ENCODE measurements around the gene CHKA. TPM values are rescaled to one million over a fixed set of nuclear protein-coding genes. Genes with fewer than 3 reads are reported as not detected.

Gene CHKA
- total and polyA plus RNA-seq, 2 donors (not counting 3 experiments of a cell fraction or from before 2014, with no cell fraction given) = 21.4 to 25.1 TPM

- FAIRE-seq = no peak
- peaks cover 7% of the 10 kb centered on the region for H3K4me1 ChIP-seq (ENCODE audit: control insufficient read depth, extremely low read depth, insufficient read depth, low read length)
- H4K20me1 ChIP-seq (replicated peaks; ENCODE audit: control insufficient read depth, extremely low read depth, insufficient read depth, low read length) = no peaks in the 10 kb centered on the region
- no peak overlapping the region for H3K9ac ChIP-seq (replicated peaks; ENCODE audit: extremely low read depth, insufficient read depth, low read length)
- CTCF ChIA-PET = no interaction called here
- no peak for TF ChIP-seq MYC (IDR thresholded peaks at IDR 0.05; ENCODE audit: low read depth, low read length)
- no peak for TF ChIP-seq CTCF (IDR thresholded peaks at IDR 0.05; ENCODE audit: extremely low read depth in 1 of 2, insufficient read depth in 1 of 2, low read depth in 1 of 2, low read length in 2 of 2)
- no peak for TF ChIP-seq POLR2AphosphoS5 (IDR thresholded peaks at IDR 0.05; ENCODE audit: insufficient read depth, low read depth, low read length)
- TF ChIP-seq FOS (IDR thresholded peaks at IDR 0.05; ENCODE audit: borderline replicate concordance, insufficient read depth, low read length) = no peak
- TF ChIP-seq MAX (IDR thresholded peaks at IDR 0.05; ENCODE audit: insufficient read depth, insufficient read length) = no peak
- TF ChIP-seq GATA2 (IDR thresholded peaks at IDR 0.05; ENCODE audit: insufficient read depth, insufficient read length, low read depth, low read length) = no peak
- no peak for TF ChIP-seq JUN (IDR thresholded peaks at IDR 0.05; ENCODE audit: borderline replicate concordance, insufficient read depth, insufficient read length, low read depth)
- no peak for TF ChIP-seq EZH2 (IDR thresholded peaks at IDR 0.05; ENCODE audit: borderline replicate concordance, low read depth, low read length, severe bottlenecking)
- TF ChIP-seq POLR2A (IDR thresholded peaks at IDR 0.05; ENCODE audit: low read depth, low read length) = no peak
- H2AFZ ChIP-seq (ENCODE audit: low read depth, low read length) = no peak overlapping the region
- dilution Hi-C loops (cut with MboI; ENCODE audit: extremely low pct_ligation_motif_present, low sequenced_read_pairs) = no loop called here
- H3K4me3 ChIP-seq (replicated peaks in 1 of 3; ENCODE audit: insufficient read depth in 1 of 3, low read depth in 1 of 3, low read length in 3 of 3) = no peak overlapping the region
- no peak overlapping the region for H3K4me2 ChIP-seq (ENCODE audit: insufficient read depth, low read length)
- intact Hi-C loops (cut with micrococcal nuclease) = no loop called here
- H3K9me3 ChIP-seq (replicated peaks; ENCODE audit: control insufficient read depth, insufficient read depth, low read length) = no peaks in the 10 kb centered on the region
- no peaks in the 10 kb centered on the region for H3K9me1 ChIP-seq (replicated peaks; ENCODE audit: control insufficient read depth, extremely low read depth, insufficient read depth, low read length)
- no TSS peak for BruUV-seq (replicated peaks)
- H3K36me3 ChIP-seq (ENCODE audit: control insufficient read depth in 2 of 2, extremely low read depth in 1 of 2, insufficient read depth in 2 of 2, low read length in 2 of 2) = no peaks in the 10 kb centered on the region
- no peak for DNase-seq (ENCODE audit: low read depth, low spot score)
- POLR2A ChIA-PET = no interaction called here
- H3K27me3 ChIP-seq (ENCODE audit: control insufficient read depth in 2 of 2, insufficient read depth in 2 of 2, low read length in 2 of 2) = no peaks in the 10 kb centered on the region
- no peaks in the 10 kb centered on the region for H3K79me2 ChIP-seq (ENCODE audit: control insufficient read depth, insufficient read depth, low read length)
- no peak overlapping the region for H3K27ac ChIP-seq (ENCODE audit: insufficient read depth, low read depth, low read length)
Measured at GRCh38 chr11:68018730-68019190, 102.4 kb downstream of the CHKA start.

Data from endothelial cell of umbilical vein (primary cell).